ENCODE results near the gene MYO9B.
"Not testable (repeated sequence)": the region's sequence is repeated elsewhere in the genome, so short reads cannot be mapped to it uniquely, and the experiment has no call there.

MYO9B gene

DNA sequence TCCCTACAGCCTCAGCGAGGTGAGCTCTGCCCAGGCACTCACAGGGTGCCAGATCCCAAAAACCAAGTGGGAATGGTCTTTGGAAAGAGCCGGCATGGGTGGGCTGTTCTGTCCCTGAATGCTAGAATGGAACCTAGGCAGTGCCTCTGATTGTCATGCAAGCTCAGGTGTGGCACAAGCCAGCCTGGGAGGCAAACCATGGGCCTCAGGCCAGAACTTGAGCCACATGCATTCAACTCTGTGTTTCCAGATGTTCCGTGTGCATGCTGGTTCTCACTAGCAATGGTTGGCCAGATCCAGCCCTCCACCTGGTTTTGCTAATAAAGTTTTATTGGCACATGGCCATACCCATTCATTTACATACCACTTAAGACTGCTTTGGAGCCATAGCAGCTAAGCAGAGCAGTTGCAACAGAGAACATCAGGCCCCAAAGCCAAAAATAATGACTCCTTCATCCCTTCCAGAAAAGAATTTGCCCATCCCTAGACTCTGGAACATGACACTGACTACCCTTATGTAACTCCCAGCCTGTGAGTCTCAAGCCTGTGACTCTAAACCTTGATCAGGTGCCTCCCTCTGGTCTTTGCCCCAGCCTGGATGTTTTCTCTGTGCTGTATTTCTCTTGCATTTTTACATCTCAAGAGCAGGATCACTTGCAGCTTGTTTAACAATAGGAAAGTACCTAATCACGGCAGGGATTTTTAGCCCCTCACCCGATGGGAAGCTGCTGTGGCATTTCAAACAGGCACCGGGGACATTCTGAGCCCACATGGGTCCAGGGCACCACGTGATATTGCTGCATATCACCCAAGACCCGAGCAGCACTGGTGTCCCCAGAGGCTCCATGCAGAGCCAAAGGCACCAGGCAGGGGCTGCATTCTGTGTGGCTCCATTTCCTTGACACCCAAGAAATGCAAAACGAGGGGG, 84.2 kb downstream of the MYO9B start:
- H3K4me3 ChIP-seq (ENCODE audit: low read depth, low read length): no peak overlapping the region
- H3K4me1 ChIP-seq (ENCODE audit: control insufficient read depth, insufficient read depth, low read length): peaks cover 7% of the 10 kb centered on the region
- no peaks in the 10 kb centered on the region for H3K27me3 ChIP-seq (ENCODE audit: control insufficient read depth, insufficient read depth, low read length)
- no peaks in the 10 kb centered on the region for H3K9me3 ChIP-seq (ENCODE audit: control insufficient read depth, insufficient read depth, low read length)
- H3K36me3 ChIP-seq (ENCODE audit: control insufficient read depth, insufficient read depth, low read length): peaks cover 26% of the 10 kb centered on the region
- H3K9ac ChIP-seq (ENCODE audit: low read depth, low read length): no peak overlapping the region

- no peak overlapping the region for H3K9ac ChIP-seq (ENCODE audit: low read depth, low read length)
- peaks cover 7% of the 10 kb centered on the region for H3K4me1 ChIP-seq (ENCODE audit: control insufficient read depth, insufficient read depth, low read length)
- H3K27me3 ChIP-seq (ENCODE audit: control insufficient read depth, insufficient read depth, low read length): no peaks in the 10 kb centered on the region
- H3K4me3 ChIP-seq (ENCODE audit: low read depth, low read length): no peak overlapping the region
- peaks cover 22% of the 10 kb centered on the region for H3K36me3 ChIP-seq (ENCODE audit: control insufficient read depth, insufficient read depth, low read length)
- H3K9me3 ChIP-seq (ENCODE audit: control insufficient read depth, insufficient read depth, low read length): no peaks in the 10 kb centered on the region
Observed at GRCh38 chr19:17160908-17161307, 85.3 kb downstream of the MYO9B start.

DNA sequence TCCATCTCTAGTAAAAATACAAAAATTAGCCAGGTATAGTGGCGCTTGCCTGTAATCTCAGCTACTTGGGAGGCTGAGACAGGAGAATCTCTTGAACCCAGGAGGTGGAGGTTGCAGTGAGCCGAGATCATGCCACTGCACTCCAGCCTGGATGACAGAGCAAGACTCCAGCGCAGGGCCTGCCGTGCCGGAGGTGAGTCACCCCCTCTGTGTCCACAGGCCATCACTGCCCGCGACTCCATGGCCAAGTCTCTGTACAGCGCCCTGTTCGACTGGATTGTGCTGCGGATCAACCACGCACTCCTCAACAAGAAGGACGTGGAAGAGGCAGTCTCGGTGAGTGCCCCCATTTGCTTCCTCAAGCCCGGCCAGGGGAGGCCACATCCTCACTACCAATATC, 86.6 kb downstream of the MYO9B start:
- not testable (repeated sequence) for H3K4me3 ChIP-seq (ENCODE audit: low read depth, low read length); H3K27me3 ChIP-seq (ENCODE audit: control insufficient read depth, insufficient read depth, low read length); H3K9ac ChIP-seq (ENCODE audit: low read depth, low read length); H3K9me3 ChIP-seq (ENCODE audit: control insufficient read depth, insufficient read depth, low read length); H3K4me1 ChIP-seq (ENCODE audit: control insufficient read depth, insufficient read depth, low read length)
- H3K36me3 ChIP-seq (ENCODE audit: control insufficient read depth, insufficient read depth, low read length): peaks cover 15% of the 10 kb centered on the region

GRCh38 chr19:17162580-17162979, 87.0 kb downstream of the MYO9B start:
- H3K9me3 ChIP-seq (ENCODE audit: control insufficient read depth, insufficient read depth, low read length): no peaks in the 10 kb centered on the region
- no peaks in the 10 kb centered on the region for H3K27me3 ChIP-seq (ENCODE audit: control insufficient read depth, insufficient read depth, low read length)
- H3K4me1 ChIP-seq (ENCODE audit: control insufficient read depth, insufficient read depth, low read length): peaks cover 7% of the 10 kb centered on the region
- H3K9ac ChIP-seq (ENCODE audit: low read depth, low read length): no peak overlapping the region
- no peak overlapping the region for H3K4me3 ChIP-seq (ENCODE audit: low read depth, low read length)
- peaks cover 14% of the 10 kb centered on the region for H3K36me3 ChIP-seq (ENCODE audit: control insufficient read depth, insufficient read depth, low read length)

GRCh38 chr19:17163652-17164051, 88.1 kb downstream of the MYO9B start:
- no peak overlapping the region for H3K4me3 ChIP-seq (ENCODE audit: low read depth, low read length)
- no peak overlapping the region for H3K9ac ChIP-seq (ENCODE audit: low read depth, low read length)
- peaks cover 22% of the 10 kb centered on the region for H3K36me3 ChIP-seq (ENCODE audit: control insufficient read depth, insufficient read depth, low read length)
- no peaks in the 10 kb centered on the region for H3K9me3 ChIP-seq (ENCODE audit: control insufficient read depth, insufficient read depth, low read length)
- no peaks in the 10 kb centered on the region for H3K27me3 ChIP-seq (ENCODE audit: control insufficient read depth, insufficient read depth, low read length)
- peaks cover 7% of the 10 kb centered on the region for H3K4me1 ChIP-seq (ENCODE audit: control insufficient read depth, insufficient read depth, low read length)

- Histone ChIP-seq H3K4me3 (ENCODE audit: low read depth, low read length) (no peak overlapping the region), H3K9ac (ENCODE audit: low read depth, low read length) (no peak overlapping the region), H3K27me3 (ENCODE audit: control insufficient read depth, insufficient read depth, low read length) (no peaks in the 10 kb centered on the region), H3K4me1 (ENCODE audit: control insufficient read depth, insufficient read depth, low read length) (peaks cover 2% of the 10 kb centered on the region), H3K36me3 (ENCODE audit: control insufficient read depth, insufficient read depth, low read length) (peaks cover 26% of the 10 kb centered on the region), H3K9me3 (ENCODE audit: control insufficient read depth, insufficient read depth, low read length) (no peaks in the 10 kb centered on the region)
Observed at GRCh38 chr19:17164639-17165038, 89.1 kb downstream of the MYO9B start.

DNA sequence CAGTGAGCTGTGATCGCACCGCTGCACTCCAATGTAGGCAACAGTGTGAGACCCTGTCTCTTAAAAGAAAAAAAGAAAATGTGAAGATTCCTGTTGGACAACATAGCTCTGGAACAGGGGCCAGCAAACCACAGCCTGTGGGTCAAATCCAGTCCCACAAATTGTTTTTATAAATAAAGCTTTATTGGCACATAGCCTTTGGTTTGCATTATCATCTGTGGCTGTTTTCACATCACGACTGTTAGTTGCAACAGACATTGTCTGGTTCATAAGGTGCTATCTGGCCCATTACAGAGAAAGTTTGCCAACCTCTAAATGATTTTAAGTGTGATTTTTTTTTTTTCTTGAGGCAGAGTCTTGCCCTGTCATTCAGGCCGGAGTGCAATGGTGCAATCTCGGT, 90.1 kb downstream of the MYO9B start:
- H3K9ac ChIP-seq (ENCODE audit: low read depth, low read length): no peak overlapping the region
- no peaks in the 10 kb centered on the region for H3K27me3 ChIP-seq (ENCODE audit: control insufficient read depth, insufficient read depth, low read length)
- H3K36me3 ChIP-seq (ENCODE audit: control insufficient read depth, insufficient read depth, low read length): peaks cover 26% of the 10 kb centered on the region
- H3K4me1 ChIP-seq (ENCODE audit: control insufficient read depth, insufficient read depth, low read length): no peaks in the 10 kb centered on the region
- H3K4me3 ChIP-seq (ENCODE audit: low read depth, low read length): no peak overlapping the region
- no peaks in the 10 kb centered on the region for H3K9me3 ChIP-seq (ENCODE audit: control insufficient read depth, insufficient read depth, low read length)

DNA sequence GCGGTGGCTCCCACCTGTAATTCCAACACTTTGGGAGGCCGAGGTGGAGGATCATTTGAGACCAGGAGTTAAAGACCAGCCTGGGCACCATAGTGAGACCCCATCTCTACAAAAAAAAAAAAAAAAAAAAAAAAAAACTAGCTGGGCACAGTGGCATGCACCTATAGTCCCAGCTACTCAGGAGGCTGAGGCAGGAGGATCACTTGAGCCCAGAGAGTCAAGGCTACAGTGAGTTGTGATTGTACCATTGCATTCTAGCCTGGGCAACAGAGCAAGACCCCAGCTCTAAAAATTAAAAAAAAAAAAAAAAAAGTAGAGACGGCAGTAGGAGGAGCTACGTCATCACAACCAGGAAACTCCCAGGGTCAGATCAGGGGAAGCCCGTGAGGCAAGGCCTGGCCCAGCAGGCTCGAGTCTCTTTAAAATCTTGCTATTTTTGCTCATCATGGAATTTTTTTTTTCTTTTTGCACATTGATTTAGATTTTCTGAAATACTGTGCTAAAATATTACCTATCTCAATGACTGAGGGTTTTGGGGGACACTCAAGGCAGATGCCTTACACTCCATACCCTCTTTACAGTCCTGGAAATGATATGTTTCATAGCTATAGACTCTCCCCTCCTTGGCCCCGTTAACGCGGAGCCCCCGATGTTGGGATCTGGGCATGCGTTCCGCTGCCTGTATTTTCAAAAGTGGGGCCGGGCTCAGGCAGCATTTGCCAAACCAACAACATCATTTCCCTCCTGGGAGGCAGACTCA, 95.1 kb downstream of the MYO9B start:
- H3K4me3 ChIP-seq (ENCODE audit: low read depth, low read length): no peak overlapping the region
- no peaks in the 10 kb centered on the region for H3K9me3 ChIP-seq (ENCODE audit: control insufficient read depth, insufficient read depth, low read length)
- peaks cover 30% of the 10 kb centered on the region for H3K36me3 ChIP-seq (ENCODE audit: control insufficient read depth, insufficient read depth, low read length)
- no peaks in the 10 kb centered on the region for H3K4me1 ChIP-seq (ENCODE audit: control insufficient read depth, insufficient read depth, low read length)
- no peak overlapping the region for H3K9ac ChIP-seq (ENCODE audit: low read depth, low read length)
- H3K27me3 ChIP-seq (ENCODE audit: control insufficient read depth, insufficient read depth, low read length): no peaks in the 10 kb centered on the region

GRCh38 chr19:17171874-17172273, 96.3 kb downstream of the MYO9B start:
- Histone ChIP-seq H3K27me3 (ENCODE audit: control insufficient read depth, insufficient read depth, low read length) (no peaks in the 10 kb centered on the region), H3K9ac (ENCODE audit: low read depth, low read length) (no peak overlapping the region), H3K9me3 (ENCODE audit: control insufficient read depth, insufficient read depth, low read length) (no peaks in the 10 kb centered on the region), H3K4me3 (ENCODE audit: low read depth, low read length) (no peak overlapping the region), H3K36me3 (ENCODE audit: control insufficient read depth, insufficient read depth, low read length) (peaks cover 36% of the 10 kb centered on the region), H3K4me1 (ENCODE audit: control insufficient read depth, insufficient read depth, low read length) (no peaks in the 10 kb centered on the region)

DNA sequence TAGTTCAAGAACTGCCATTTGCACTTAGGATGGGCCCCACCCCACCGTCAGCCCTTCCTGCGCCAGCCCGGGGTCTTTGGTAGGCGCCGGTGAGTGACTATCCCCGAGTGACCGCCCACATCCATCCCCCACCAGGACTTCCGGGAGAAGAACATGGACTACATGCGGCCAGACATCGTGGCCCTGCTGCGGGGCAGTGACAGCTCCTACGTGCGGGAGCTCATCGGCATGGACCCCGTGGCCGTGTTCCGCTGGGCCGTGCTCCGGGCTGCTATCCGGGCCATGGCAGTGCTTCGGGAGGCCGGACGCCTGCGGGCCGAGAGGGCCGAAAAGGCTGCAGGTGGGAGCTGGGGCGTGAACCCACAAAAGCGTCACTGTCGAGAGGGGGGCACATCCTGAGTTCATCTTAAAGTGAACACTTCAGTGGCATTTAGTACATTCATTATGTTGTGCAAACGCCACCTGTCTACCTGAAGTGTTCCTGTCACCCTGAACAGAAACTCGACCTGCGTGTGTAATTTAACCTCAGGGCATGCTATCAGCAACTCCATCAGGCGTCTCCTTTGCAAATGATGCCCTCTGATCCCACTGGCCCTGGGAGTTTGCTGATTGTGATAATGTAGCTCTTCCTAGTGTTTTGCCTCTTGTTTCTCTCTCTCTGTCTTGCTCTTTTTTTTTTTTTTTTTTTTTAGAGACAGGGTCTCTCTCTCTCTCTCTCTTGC, 97.2 kb downstream of the MYO9B start:
- no peaks in the 10 kb centered on the region for H3K4me1 ChIP-seq (ENCODE audit: control insufficient read depth, insufficient read depth, low read length)
- H3K4me3 ChIP-seq (ENCODE audit: low read depth, low read length): no peak overlapping the region
- H3K9ac ChIP-seq (ENCODE audit: low read depth, low read length): no peak overlapping the region
- H3K36me3 ChIP-seq (ENCODE audit: control insufficient read depth, insufficient read depth, low read length): peaks cover 36% of the 10 kb centered on the region
- no peaks in the 10 kb centered on the region for H3K9me3 ChIP-seq (ENCODE audit: control insufficient read depth, insufficient read depth, low read length)
- H3K27me3 ChIP-seq (ENCODE audit: control insufficient read depth, insufficient read depth, low read length): no peaks in the 10 kb centered on the region

DNA sequence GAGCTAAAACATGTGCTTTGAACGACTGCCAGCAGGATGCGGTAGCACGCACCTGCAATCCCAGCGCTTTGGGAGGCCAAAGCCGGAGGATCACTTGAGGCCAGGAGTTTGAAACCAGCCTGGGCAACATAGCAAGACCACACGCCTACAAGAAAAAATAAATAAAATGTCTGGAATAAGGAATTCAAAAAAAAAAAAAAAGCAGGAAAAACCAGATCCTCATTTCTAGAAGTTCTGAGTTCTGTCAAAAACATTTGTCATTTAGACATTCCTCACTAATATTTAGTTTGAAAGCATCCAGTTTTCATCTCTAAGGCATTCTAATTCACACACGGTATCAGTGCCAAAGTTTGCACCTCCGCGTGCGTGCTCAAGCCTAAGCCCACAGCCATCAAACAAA, 102.7 kb downstream of the MYO9B start:
- peaks cover 18% of the 10 kb centered on the region for H3K36me3 ChIP-seq (ENCODE audit: control insufficient read depth, insufficient read depth, low read length)
- no peak overlapping the region for H3K9ac ChIP-seq (ENCODE audit: low read depth, low read length)

More for the DNA sequence above, 102.7 kb downstream of the MYO9B start:
- Histone ChIP-seq H3K4me1 (ENCODE audit: control insufficient read depth, insufficient read depth, low read length) (no peaks in the 10 kb centered on the region), H3K4me3 (ENCODE audit: low read depth, low read length) (no peak overlapping the region), H3K27me3 (ENCODE audit: control insufficient read depth, insufficient read depth, low read length) (no peaks in the 10 kb centered on the region), H3K9me3 (ENCODE audit: control insufficient read depth, insufficient read depth, low read length) (no peaks in the 10 kb centered on the region)
